ENCODE results near the gene RRP8.

- TF ChIP-seq CTCF (IDR thresholded peaks at IDR 0.05) = no peak
- TF ChIP-seq EZH2 (IDR thresholded peaks at IDR 0.05; ENCODE audit: borderline replicate concordance, insufficient read depth, low read depth, low read length, poor library complexity, severe bottlenecking) = no peak
Observed at GRCh38 chr11:6557063-6557462, 46.4 kb downstream of the RRP8 start.

Measured in B cell (primary cell).